GM18507 (cell line): ENCODE results near the gene MINAR2.
A peak's percentile ranks its signal among the peaks of the same experiment; 100 is the strongest.

Experiments
- DNase-seq: peaks from one replicate; pipeline ENCODE4 v3.0.0; 2011; ENCODE audit warnings: low read depth; ENCODE audit not compliant: insufficient read length; ENCODE audit errors: extremely low spot score
- FAIRE-seq: peaks from 2 replicates; lab custom pipeline; 2011; peaks lifted over from hg19 to GRCh38; lab: Jason Lieb, UNC

Gene MINAR2

DNA sequence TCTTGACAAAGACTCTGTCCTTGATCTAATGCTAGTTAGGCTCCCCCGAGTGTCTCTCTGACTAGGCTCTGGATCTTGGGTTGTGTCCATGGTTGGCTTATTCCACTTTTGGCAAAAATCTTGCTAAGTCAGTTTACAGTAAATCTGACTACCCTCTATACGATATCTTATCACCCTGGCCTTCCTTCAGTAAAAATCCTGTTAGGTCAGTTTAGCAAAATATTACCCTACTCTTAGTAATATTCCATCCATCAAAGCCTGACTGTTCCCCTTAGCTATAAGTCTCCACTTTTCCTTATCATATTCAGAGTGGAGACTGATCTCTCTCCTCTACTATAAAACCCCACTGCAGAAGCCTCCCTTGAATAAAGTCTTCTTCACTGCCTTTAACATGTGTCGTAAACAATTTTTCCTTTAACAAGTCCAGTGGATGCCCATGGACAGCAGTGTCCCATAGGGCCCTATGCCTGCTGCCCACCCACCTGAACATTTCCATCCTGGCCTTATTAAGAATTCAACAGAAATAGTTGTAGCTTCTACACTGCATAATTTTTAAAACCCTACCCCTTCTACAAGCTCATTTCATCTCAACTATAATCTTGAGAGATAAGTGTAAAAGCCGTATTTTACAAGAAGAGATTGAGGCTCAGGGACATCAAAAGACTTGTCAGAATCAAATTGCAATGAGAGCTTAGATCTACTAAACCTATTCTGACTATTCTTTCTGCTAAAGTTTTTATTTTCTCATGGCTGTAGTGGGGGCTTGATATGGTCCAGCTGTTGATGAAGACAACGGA lies 22.3 kb downstream of the MINAR2 start:
- FAIRE-seq: no peak
- DNase-seq: no peak

DNA sequence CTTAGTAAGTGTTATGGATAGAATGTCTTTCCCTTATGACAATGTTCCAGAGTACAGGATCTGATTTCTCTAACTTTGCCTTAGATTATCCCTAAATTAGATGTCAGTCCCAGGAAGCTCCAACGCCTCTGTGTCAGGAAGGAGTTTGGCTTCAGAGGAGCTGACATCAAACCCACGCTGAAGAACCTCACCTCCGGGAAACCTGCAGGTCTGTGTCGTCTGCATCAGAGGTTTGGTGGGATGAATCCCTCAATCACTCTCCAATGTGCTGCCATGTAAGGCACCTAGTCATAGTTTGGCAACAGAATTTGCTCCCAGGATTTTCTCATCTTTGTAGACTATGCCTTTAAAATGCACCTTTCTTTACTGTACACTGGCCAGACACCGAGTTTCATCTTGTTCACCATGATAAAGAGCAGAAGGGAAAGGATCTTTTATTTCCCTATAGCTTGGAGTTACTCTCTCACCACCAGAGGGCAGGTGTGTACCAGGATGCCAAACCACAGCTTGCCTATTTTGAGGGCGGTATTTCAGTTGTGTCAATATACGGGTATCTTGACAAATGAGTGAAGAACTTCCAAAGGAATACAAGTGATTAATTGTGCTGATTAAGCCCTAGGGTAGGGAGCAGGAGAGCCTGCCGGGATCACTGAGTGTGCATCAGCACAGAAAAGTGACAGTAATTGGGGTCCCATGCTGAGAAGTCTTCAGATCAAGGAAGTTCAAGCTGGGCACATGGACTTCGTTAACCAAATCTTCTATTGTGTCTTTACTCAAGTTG lies 23.4 kb downstream of the MINAR2 start:
- FAIRE-seq: peak; percentile 80
- no peak for DNase-seq

DNA sequence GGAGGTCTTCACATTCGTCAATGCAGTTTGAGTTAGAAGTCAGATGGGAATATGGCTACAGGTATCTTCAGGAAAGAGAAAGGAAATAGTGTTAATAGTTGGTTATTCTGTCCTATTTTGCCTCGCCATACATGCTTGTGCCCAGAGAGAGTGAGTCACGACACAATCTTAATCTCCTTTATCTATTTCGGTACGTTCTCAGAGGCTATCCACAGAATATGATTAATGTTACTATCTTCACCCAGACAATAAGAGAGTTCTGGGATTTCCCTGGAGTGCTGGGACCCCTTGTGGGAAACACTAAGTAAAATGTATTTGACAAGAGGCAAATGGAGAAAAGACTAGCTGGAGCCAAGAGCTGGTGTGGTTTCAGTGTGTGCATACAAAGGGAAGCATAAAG lies 25.5 kb downstream of the MINAR2 start:
- FAIRE-seq: no peak

DNA sequence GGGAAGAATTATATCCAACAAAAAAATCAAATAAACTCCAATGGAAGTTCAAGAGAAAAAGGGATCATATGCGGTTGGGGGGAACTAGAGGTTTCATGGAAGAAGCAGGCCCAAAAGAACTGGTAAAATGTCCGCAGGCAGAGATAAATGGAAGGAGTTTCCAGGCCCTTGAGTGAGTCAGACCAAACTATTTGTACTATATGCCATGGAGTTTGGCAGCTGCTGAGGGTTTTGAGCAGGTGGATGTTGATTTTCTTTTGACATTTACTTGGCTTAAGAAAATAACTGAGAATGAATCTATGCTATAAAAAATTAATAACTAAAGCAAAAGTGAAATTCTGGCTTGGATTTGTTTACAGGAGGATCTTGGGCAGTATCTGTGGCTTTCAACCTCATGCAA lies 33.7 kb downstream of the MINAR2 start:
- DNase-seq (no peak), FAIRE-seq (no peak)

More for the DNA sequence above, 25.5 kb downstream of the MINAR2 start:
- no peak for DNase-seq

DNA sequence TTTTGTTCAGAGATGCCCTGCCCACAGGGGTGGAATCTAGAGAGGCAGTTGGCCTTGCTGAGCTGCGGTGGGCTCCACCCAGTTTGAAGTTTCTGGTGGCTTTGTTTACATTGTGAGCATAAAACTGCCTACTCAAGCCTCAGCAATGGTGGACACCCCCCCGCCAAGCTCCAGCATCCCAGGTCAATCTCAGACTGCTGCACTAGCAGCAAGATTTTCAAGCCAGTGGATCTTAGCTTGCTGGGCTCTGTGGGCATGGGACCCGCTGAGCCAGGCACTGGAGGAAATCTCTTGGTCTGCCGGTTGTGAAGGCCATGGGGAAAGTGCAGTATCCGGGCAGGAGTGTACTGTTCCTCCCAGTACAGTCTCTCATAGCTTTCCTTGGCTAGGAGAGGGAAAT lies 55.5 kb downstream of the MINAR2 start:
- DNase-seq (no peak), FAIRE-seq (no peak)

DNA sequence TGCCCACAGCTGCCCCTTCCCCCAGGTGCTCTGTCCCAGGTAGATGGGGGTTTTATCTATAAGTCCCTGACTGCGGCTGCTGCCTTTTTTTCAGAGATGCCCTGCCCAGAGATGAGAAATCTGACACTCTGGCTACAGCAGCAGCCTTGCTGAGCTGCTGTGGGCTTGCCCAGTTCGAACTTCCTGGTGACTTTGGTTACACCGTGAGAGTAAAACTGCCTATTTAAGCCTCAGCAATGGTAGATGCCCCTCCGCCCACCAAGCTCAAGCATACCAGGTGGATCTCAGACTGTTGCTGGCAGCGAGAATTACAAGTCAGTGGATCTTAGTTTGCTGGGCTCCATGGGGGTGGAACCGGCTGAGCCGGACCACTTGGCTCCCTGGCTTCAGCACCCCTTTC lies 56.8 kb downstream of the MINAR2 start:
- DNase-seq: no peak
- FAIRE-seq: no peak

DNA sequence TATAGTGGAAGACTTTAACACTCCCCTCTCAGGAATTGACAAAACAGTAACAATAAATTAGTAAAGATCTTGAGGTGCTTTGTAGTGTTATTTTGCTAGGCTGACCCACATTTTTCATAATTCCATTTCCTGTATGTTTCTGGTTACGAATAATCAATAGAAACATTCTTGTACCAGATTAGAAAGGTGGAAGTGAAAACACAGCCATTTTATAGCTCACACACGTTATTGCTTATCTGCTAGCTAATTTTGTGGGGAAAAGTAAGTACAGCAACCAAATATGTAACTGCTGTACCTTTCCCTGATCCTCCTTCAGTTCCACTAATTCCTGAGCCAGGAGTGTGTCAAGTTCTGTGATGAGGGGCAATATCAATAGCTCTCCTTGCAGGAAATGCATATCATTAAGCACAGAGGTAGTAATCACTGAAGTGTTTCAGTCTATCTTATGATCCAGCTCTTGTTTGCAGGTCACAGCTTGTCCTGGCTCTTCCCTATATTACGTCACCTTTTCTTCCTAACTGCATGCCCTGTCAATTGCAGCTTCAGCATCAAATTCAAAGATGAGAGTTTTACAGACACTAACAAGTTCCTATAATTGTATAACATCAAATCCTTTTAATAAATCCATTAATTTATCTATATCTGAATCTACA lies 59.4 kb downstream of the MINAR2 start:
- FAIRE-seq: no peak
- DNase-seq: no peak
